Progenitor cell of endocrine pancreas (in vitro differentiated cells): ENCODE measurements around the gene FBXW7. TPM values are rescaled to one million over a fixed set of nuclear protein-coding genes. Genes with fewer than 3 reads are reported as not detected.

Experiments
- DNase-seq: peaks from one replicate; pipeline ENCODE4 v3.0.0; 2021; ENCODE audit warnings: low spot score; ENCODE audit not compliant: unreplicated experiment
- H3K27ac Mint-ChIP-seq: 2 replicates; pipeline ENCODE4 v1.8.0; 2021; ENCODE audit warnings: mild to moderate bottlenecking, moderate library complexity, mixed read lengths
- H3K27me3 Mint-ChIP-seq: 2 replicates; pipeline ENCODE4 v1.8.0; 2021; ENCODE audit warnings: mixed read lengths
- H3K36me3 Mint-ChIP-seq: 2 replicates; pipeline ENCODE4 v1.8.0; 2022; ENCODE audit warnings: mixed read lengths; ENCODE audit not compliant: insufficient read depth
- H3K4me1 Mint-ChIP-seq: 2 replicates; pipeline ENCODE4 v1.8.0; 2021; ENCODE audit warnings: low read depth, mixed read lengths
- H3K4me3 Mint-ChIP-seq: 2 replicates; pipeline ENCODE4 v1.8.0; 2021; ENCODE audit warnings: low read depth, mild to moderate bottlenecking, moderate library complexity, mixed read lengths
- H3K9me3 Mint-ChIP-seq: 2 replicates; pipeline ENCODE4 v1.8.0; 2021; ENCODE audit warnings: low read depth, mixed read lengths
- CTCF ChIP-seq: fragments of 200-600 bp; sonication (generic); IDR thresholded peaks from one replicate; pipeline ENCODE4 v1.5.0; 2021; ENCODE audit warnings: antibody characterized with exemption, mild to moderate bottlenecking; ENCODE audit not compliant: unreplicated experiment
- total RNA-seq: library from RNA; stranded (reverse); gene quantifications from 2 replicates; pipeline ENCODE4 v1.2.1, GENCODE V29; 2021

FBXW7 gene
- total RNA-seq, 1 donor from 2014 or later: 52.1 TPM

DNA sequence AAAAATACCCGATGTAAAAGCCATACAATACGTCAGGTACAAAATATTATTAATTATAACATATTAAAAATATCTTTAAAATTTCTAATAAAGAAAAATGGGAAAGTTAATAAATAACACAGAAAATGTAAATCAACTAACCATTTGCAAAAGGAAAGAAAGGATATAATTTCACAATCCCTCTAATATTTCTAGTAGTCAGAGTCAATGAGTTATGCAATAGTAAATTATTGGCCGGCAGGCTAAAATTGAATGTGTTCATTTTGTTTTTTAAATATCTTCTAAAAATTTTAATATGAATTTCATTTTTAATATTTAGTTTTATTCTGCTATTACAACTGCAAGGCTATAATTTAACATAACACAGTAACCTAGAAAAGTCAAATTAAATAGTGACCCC is 155.7 kb downstream of the FBXW7 start:
- no peaks in the 10 kb centered on the region for H3K36me3 Mint-ChIP-seq
- no peaks in the 10 kb centered on the region for H3K9me3 Mint-ChIP-seq
- no peak overlapping the region for H3K4me3 Mint-ChIP-seq
- no peak overlapping the region for H3K27ac Mint-ChIP-seq
- no peak for TF ChIP-seq CTCF
- no peak for DNase-seq
- no peaks in the 10 kb centered on the region for H3K27me3 Mint-ChIP-seq
- peaks cover 2% of the 10 kb centered on the region for H3K4me1 Mint-ChIP-seq

GRCh38 chr4:152374606-152375285 is 161.1 kb downstream of the FBXW7 start:
- no peak for DNase-seq
- no peak for TF ChIP-seq CTCF
- no peak overlapping the region for H3K27ac Mint-ChIP-seq
- no peak overlapping the region for H3K4me3 Mint-ChIP-seq
- H3K36me3 Mint-ChIP-seq: no peaks in the 10 kb centered on the region
- no peaks in the 10 kb centered on the region for H3K27me3 Mint-ChIP-seq
- H3K4me1 Mint-ChIP-seq: no peaks in the 10 kb centered on the region
- no peaks in the 10 kb centered on the region for H3K9me3 Mint-ChIP-seq

DNA sequence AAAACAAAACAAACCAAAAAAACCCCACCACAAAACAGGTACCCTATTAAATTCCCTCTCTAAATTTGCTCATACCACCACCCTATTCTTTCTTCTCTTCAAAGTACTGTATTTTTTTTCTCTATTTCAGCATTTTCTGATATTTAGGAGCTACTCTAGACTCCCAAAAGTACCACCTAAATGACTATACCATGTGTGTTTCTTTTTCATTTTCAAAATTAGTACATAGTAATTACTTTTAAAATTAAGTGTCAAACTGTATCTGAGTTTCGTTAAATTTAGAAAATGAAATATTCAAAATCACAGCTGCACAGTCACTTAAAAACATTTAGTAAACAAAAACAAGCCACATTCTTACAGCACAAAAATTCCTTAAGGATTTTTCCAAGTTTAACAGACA is 161.7 kb downstream of the FBXW7 start:
- H3K27ac Mint-ChIP-seq: no peak overlapping the region
- no peak for TF ChIP-seq CTCF
- H3K27me3 Mint-ChIP-seq: no peaks in the 10 kb centered on the region
- H3K9me3 Mint-ChIP-seq: no peaks in the 10 kb centered on the region
- H3K4me3 Mint-ChIP-seq: no peak overlapping the region
- DNase-seq: no peak
- no peaks in the 10 kb centered on the region for H3K4me1 Mint-ChIP-seq
- no peaks in the 10 kb centered on the region for H3K36me3 Mint-ChIP-seq

DNA sequence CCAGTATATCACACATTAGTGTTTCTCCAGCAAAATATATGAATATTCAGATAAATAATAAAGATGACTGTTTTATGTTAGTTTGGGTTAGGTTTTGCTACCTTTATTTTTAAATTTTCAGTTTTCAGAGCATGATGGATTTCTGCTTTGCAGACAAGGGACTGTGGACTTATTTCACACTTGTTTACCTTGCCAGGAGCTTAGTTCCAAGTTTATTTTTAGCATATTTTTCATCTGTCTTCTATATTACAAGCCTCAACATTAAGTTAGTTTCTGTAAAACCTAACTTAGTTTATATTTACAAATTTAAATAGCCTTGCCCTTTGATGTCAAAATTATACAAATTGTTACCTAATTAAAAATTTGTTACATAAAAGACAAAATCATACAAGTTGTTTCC is 163.4 kb downstream of the FBXW7 start:
- H3K4me1 Mint-ChIP-seq: no peaks in the 10 kb centered on the region
- no peak overlapping the region for H3K4me3 Mint-ChIP-seq
- no peaks in the 10 kb centered on the region for H3K27me3 Mint-ChIP-seq
- TF ChIP-seq CTCF: no peak
- no peak overlapping the region for H3K27ac Mint-ChIP-seq
- DNase-seq: no peak
- no peaks in the 10 kb centered on the region for H3K36me3 Mint-ChIP-seq
- no peaks in the 10 kb centered on the region for H3K9me3 Mint-ChIP-seq

- peak; percentile 46 for TF ChIP-seq CTCF
- H3K4me1 Mint-ChIP-seq: no peaks in the 10 kb centered on the region
- H3K27me3 Mint-ChIP-seq: no peaks in the 10 kb centered on the region
- peaks cover 2% of the 10 kb centered on the region for H3K9me3 Mint-ChIP-seq
- H3K27ac Mint-ChIP-seq: no peak overlapping the region
- no peak for DNase-seq
- no peak overlapping the region for H3K4me3 Mint-ChIP-seq
- peaks cover 9% of the 10 kb centered on the region for H3K36me3 Mint-ChIP-seq
These were observed 166.0 kb downstream of the FBXW7 start for GRCh38 chr4:152369902-152370295.
